Skeletal muscle tissue (tissue), 4 donors: ENCODE results near the gene BCAN. TPM values are rescaled to one million over a fixed set of nuclear protein-coding genes. Genes with fewer than 3 reads are reported as not detected.

Experiments used
- H3K27ac ChIP-seq: one replicate; pipeline ENCODE4 v1.7.0; 2013; ENCODE audit warnings: mild to moderate bottlenecking, low read depth, low read length, inconsistent platforms
- H3K27me3 ChIP-seq, 3 donors: one replicate each; pipeline ENCODE4 v1.7.0; 2013; ENCODE audit warnings: low read length in 3 of 3; ENCODE audit not compliant: control insufficient read depth in 3 of 3, insufficient read depth in 3 of 3
- H3K36me3 ChIP-seq, 3 donors: one replicate each; pipeline ENCODE4 v1.7.0; 2013; ENCODE audit warnings: low read length in 3 of 3; ENCODE audit not compliant: control insufficient read depth in 3 of 3, insufficient read depth in 3 of 3
- H3K4me1 ChIP-seq, 3 donors: one replicate each; pipeline ENCODE4 v1.7.0; 2013; ENCODE audit warnings: low read length in 3 of 3, mild to moderate bottlenecking in 3 of 3; ENCODE audit not compliant: control insufficient read depth in 3 of 3, insufficient read depth in 3 of 3
- H3K4me3 ChIP-seq, 3 donors: one replicate each; pipeline ENCODE4 v1.7.0; 2013; ENCODE audit warnings: low read length in 3 of 3
- H3K9ac ChIP-seq, 3 donors: one replicate each; pipeline ENCODE4 v1.7.0; 2013; ENCODE audit warnings: low read length in 3 of 3, mild to moderate bottlenecking in 3 of 3, moderate library complexity in 2 of 3, low read depth in 1 of 3
- H3K9me3 ChIP-seq, 3 donors: one replicate each; pipeline ENCODE4 v1.7.0; 2013; ENCODE audit warnings: low read length in 3 of 3; ENCODE audit not compliant: control insufficient read depth in 3 of 3
- total RNA-seq: library from RNA; depleted of rRNA; stranded (reverse); fragments of >200 nt; gene quantifications from one replicate; pipeline ENCODE4 v1.2.3, GENCODE V29; 2014
- donor health status: Osteomylitis.

BCAN gene
- total RNA-seq, result under 0.01 TPM

GRCh38 chr1:156641761-156642264 lies at the start of gene BCAN:
TSS of gene BCAN (plus strand) at chr1:156642117. CDS start at chr1:156646055, 3,938 bp downstream.
- H3K9ac ChIP-seq, result no peak within 1 kb of the TSS
- no peaks in the 10 kb centered on the region for H3K9me3 ChIP-seq
- peaks cover 17 to 34% (median 33%) of the 10 kb centered on the region in 3 donors for H3K4me1 ChIP-seq
- peaks cover 55 to 70% (median 62%) of the 10 kb centered on the region in 3 donors for H3K27me3 ChIP-seq
- H3K4me3 ChIP-seq, result peak within 1 kb of the TSS in 1 of 3 donors; percentile 41
- no peak within 1 kb of the TSS for H3K27ac ChIP-seq
- no peaks in the 10 kb centered on the region for H3K36me3 ChIP-seq

GRCh38 chr1:156592158-156592909 lies 49.6 kb upstream of the BCAN start:
- peak overlapping the region; percentile 84 to 93 (median 92) for H3K9ac ChIP-seq
- H3K27ac ChIP-seq, result peak overlapping the region; percentile 79
- H3K27me3 ChIP-seq, result no peaks in the 10 kb centered on the region
- H3K4me3 ChIP-seq, result peak overlapping the region; percentile 78 to 93 (median 93)
- peaks cover 11 to 26% (median 13%) of the 10 kb centered on the region in 3 donors for H3K4me1 ChIP-seq
- H3K9me3 ChIP-seq, result no peaks in the 10 kb centered on the region
- H3K36me3 ChIP-seq, result peaks cover 33 to 45% (median 34%) of the 10 kb centered on the region in 3 donors

- no peak overlapping the region for H3K27ac ChIP-seq
- peaks cover 40 to 52% (median 41%) of the 10 kb centered on the region in 3 donors for H3K36me3 ChIP-seq
- peaks cover 11 to 26% (median 13%) of the 10 kb centered on the region in 3 donors for H3K4me1 ChIP-seq
- H3K9ac ChIP-seq, result no peak overlapping the region
- H3K9me3 ChIP-seq, result no peaks in the 10 kb centered on the region
- H3K4me3 ChIP-seq, result no peak overlapping the region
- H3K27me3 ChIP-seq, result no peaks in the 10 kb centered on the region
These were observed 48.8 kb upstream of the BCAN start for GRCh38 chr1:156592910-156593660.

GRCh38 chr1:156593661-156593989 lies 48.3 kb upstream of the BCAN start:
- Histone ChIP-seq H3K4me3 (no peak overlapping the region), H3K9ac (no peak overlapping the region), H3K4me1 (peaks cover 11 to 26% (median 13%) of the 10 kb centered on the region in 3 donors), H3K27ac (no peak overlapping the region), H3K27me3 (no peaks in the 10 kb centered on the region), H3K36me3 (peaks cover 43 to 58% (median 43%) of the 10 kb centered on the region in 3 donors), H3K9me3 (no peaks in the 10 kb centered on the region)

GRCh38 chr1:156594190-156594589 lies 47.7 kb upstream of the BCAN start:
- no peak overlapping the region for H3K9ac ChIP-seq
- H3K36me3 ChIP-seq, result peaks cover 43 to 58% (median 45%) of the 10 kb centered on the region in 3 donors
- peaks cover 11 to 26% (median 13%) of the 10 kb centered on the region in 3 donors for H3K4me1 ChIP-seq
- no peak overlapping the region for H3K27ac ChIP-seq
- H3K9me3 ChIP-seq, result no peaks in the 10 kb centered on the region
- no peak overlapping the region for H3K4me3 ChIP-seq
- no peaks in the 10 kb centered on the region for H3K27me3 ChIP-seq

- Histone ChIP-seq H3K36me3 (peaks cover 43 to 58% (median 45%) of the 10 kb centered on the region in 3 donors), H3K4me3 (no peak overlapping the region)
These were observed 46.9 kb upstream of the BCAN start for GRCh38 chr1:156595016-156595415.

GRCh38 chr1:156596426-156596825 lies 45.5 kb upstream of the BCAN start:
- Histone ChIP-seq H3K9ac (no peak overlapping the region), H3K27me3 (no peaks in the 10 kb centered on the region), H3K9me3 (no peaks in the 10 kb centered on the region), H3K36me3 (peaks cover 43 to 58% (median 45%) of the 10 kb centered on the region in 3 donors), H3K4me3 (no peak overlapping the region), H3K27ac (no peak overlapping the region), H3K4me1 (peaks cover 9 to 30% (median 19%) of the 10 kb centered on the region in 3 donors)

More at GRCh38 chr1:156595016-156595415, 46.9 kb upstream of the BCAN start:
- Histone ChIP-seq H3K4me1 (peaks cover 11 to 26% (median 13%) of the 10 kb centered on the region in 3 donors), H3K9ac (no peak overlapping the region), H3K27me3 (no peaks in the 10 kb centered on the region), H3K9me3 (no peaks in the 10 kb centered on the region), H3K27ac (no peak overlapping the region)

GRCh38 chr1:156598125-156598524 lies 43.8 kb upstream of the BCAN start:
- Histone ChIP-seq H3K27ac (no peak overlapping the region), H3K4me3 (no peak overlapping the region), H3K27me3 (no peaks in the 10 kb centered on the region), H3K9me3 (no peaks in the 10 kb centered on the region), H3K9ac (no peak overlapping the region), H3K4me1 (peaks cover 9 to 24% (median 18%) of the 10 kb centered on the region in 3 donors), H3K36me3 (peaks cover 38 to 51% (median 41%) of the 10 kb centered on the region in 3 donors)

GRCh38 chr1:156598731-156599432 lies 43.0 kb upstream of the BCAN start:
- peaks cover 9 to 21% (median 18%) of the 10 kb centered on the region in 3 donors for H3K4me1 ChIP-seq
- no peaks in the 10 kb centered on the region for H3K27me3 ChIP-seq
- no peak overlapping the region for H3K4me3 ChIP-seq
- peaks cover 36 to 47% (median 36%) of the 10 kb centered on the region in 3 donors for H3K36me3 ChIP-seq
- no peak overlapping the region for H3K9ac ChIP-seq
- no peaks in the 10 kb centered on the region for H3K9me3 ChIP-seq
- no peak overlapping the region for H3K27ac ChIP-seq
